Neural crest cell (in vitro differentiated cells): ENCODE results near the gene CCNA2. TPM values are rescaled to one million over a fixed set of nuclear protein-coding genes. Genes with fewer than 3 reads are reported as not detected.

ENCODE experiments used
- DNase-seq: peaks from one replicate; pipeline ENCODE4 v3.0.0; 2021; ENCODE audit warnings: low read depth, mixed read lengths, low spot score
- H3K27ac Mint-ChIP-seq: one replicate; pipeline ENCODE4 v1.8.0; 2021; ENCODE audit warnings: mild to moderate bottlenecking, mixed read lengths; ENCODE audit not compliant: unreplicated experiment
- H3K27me3 Mint-ChIP-seq: 2 replicates; pipeline ENCODE4 v1.8.0; 2021; ENCODE audit warnings: low read depth, mild to moderate bottlenecking, mixed read lengths
- H3K36me3 Mint-ChIP-seq: 2 replicates; pipeline ENCODE4 v1.8.0; 2021; ENCODE audit warnings: low read depth, mild to moderate bottlenecking, mixed read lengths
- H3K4me1 Mint-ChIP-seq: 2 replicates; pipeline ENCODE4 v1.8.0; 2021; ENCODE audit warnings: mixed read lengths
- H3K4me3 Mint-ChIP-seq: one replicate; pipeline ENCODE4 v1.8.0; 2021; ENCODE audit warnings: mild to moderate bottlenecking, mixed read lengths
- H3K9me3 Mint-ChIP-seq: 2 replicates; pipeline ENCODE4 v1.8.0; 2021; ENCODE audit warnings: mixed read lengths
- total RNA-seq: library from RNA; stranded (reverse); gene quantifications from 2 replicates; pipeline ENCODE4 v1.2.1, GENCODE V29; 2021
- TF ChIP-seq, protein P1 (sequence below): fragments of 200-600 bp; sonication (generic); conservative IDR thresholded peaks from 2 replicates; pipeline ENCODE4 v1.5.0; 2021; ENCODE audit warnings: antibody characterized with exemption, mild to moderate bottlenecking

CCNA2 gene
- total RNA-seq, 1 donor from 2014 or later: 85.2 TPM

- Mint-ChIP-seq H3K27me3 (no peaks in the 10 kb centered on the region), H3K4me1 (peaks cover 25% of the 10 kb centered on the region), H3K4me3 (peak overlapping the region; percentile 21), H3K9me3 (no peaks in the 10 kb centered on the region), H3K27ac (no peak overlapping the region), H3K36me3 (peaks cover 16% of the 10 kb centered on the region)
- TF ChIP-seq, protein P1, sequence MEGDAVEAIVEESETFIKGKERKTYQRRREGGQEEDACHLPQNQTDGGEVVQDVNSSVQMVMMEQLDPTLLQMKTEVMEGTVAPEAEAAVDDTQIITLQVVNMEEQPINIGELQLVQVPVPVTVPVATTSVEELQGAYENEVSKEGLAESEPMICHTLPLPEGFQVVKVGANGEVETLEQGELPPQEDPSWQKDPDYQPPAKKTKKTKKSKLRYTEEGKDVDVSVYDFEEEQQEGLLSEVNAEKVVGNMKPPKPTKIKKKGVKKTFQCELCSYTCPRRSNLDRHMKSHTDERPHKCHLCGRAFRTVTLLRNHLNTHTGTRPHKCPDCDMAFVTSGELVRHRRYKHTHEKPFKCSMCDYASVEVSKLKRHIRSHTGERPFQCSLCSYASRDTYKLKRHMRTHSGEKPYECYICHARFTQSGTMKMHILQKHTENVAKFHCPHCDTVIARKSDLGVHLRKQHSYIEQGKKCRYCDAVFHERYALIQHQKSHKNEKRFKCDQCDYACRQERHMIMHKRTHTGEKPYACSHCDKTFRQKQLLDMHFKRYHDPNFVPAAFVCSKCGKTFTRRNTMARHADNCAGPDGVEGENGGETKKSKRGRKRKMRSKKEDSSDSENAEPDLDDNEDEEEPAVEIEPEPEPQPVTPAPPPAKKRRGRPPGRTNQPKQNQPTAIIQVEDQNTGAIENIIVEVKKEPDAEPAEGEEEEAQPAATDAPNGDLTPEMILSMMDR: no peak
- no peak for DNase-seq
These were observed 5.5 kb downstream of the CCNA2 start for GRCh38 chr4:121818215-121818614.

- DNase-seq: no peak
- Mint-ChIP-seq H3K36me3 (peaks cover 16% of the 10 kb centered on the region), H3K4me3 (no peak overlapping the region), H3K4me1 (peaks cover 25% of the 10 kb centered on the region), H3K27me3 (no peaks in the 10 kb centered on the region), H3K9me3 (no peaks in the 10 kb centered on the region), H3K27ac (no peak overlapping the region)
- TF ChIP-seq, protein P1: no peak
These were observed 6.0 kb downstream of the CCNA2 start for GRCh38 chr4:121817701-121818100.

DNA sequence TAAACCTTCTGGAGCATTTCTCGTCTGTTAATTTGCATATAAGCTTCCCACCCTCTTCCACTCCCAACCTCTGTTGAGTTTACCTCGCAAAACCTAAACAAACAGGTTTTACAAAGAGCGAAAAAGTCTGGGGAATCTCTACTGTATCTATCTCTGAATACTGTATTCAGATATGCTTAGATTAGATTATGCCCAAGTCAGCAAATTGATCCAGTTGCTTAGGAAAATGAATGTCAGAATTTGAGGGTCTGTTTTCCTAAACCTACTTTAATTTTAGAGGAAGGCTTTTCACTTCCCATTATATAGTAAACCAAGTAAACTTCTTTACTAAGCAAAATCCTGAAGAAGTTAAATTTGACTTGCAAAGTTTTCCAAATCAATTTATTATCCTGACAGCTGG lies 6.7 kb downstream of the CCNA2 start:
- no peak for DNase-seq
- Mint-ChIP-seq H3K9me3 (no peaks in the 10 kb centered on the region), H3K4me3 (no peak overlapping the region), H3K27me3 (no peaks in the 10 kb centered on the region), H3K4me1 (peaks cover 18% of the 10 kb centered on the region), H3K27ac (no peak overlapping the region), H3K36me3 (peaks cover 16% of the 10 kb centered on the region)
- TF ChIP-seq, protein P1: no peak

- no peaks in the 10 kb centered on the region for H3K9me3 Mint-ChIP-seq
- TF ChIP-seq, protein P1: no peak
- peaks cover 3% of the 10 kb centered on the region for H3K4me1 Mint-ChIP-seq
- H3K36me3 Mint-ChIP-seq: peaks cover 15% of the 10 kb centered on the region
- H3K4me3 Mint-ChIP-seq: no peak overlapping the region
- H3K27ac Mint-ChIP-seq: no peak overlapping the region
- no peaks in the 10 kb centered on the region for H3K27me3 Mint-ChIP-seq
- DNase-seq: no peak
These were observed 8.9 kb downstream of the CCNA2 start for GRCh38 chr4:121814756-121815155.

- TF ChIP-seq, protein P1: no peak
- no peak overlapping the region for H3K4me3 Mint-ChIP-seq
- peaks cover 13% of the 10 kb centered on the region for H3K36me3 Mint-ChIP-seq
- H3K27ac Mint-ChIP-seq: no peak overlapping the region
- H3K27me3 Mint-ChIP-seq: no peaks in the 10 kb centered on the region
- H3K4me1 Mint-ChIP-seq: no peaks in the 10 kb centered on the region
- no peak for DNase-seq
- no peaks in the 10 kb centered on the region for H3K9me3 Mint-ChIP-seq
These were observed 12.6 kb downstream of the CCNA2 start for GRCh38 chr4:121811122-121811521.

GRCh38 chr4:121806411-121806810 lies 17.3 kb downstream of the CCNA2 start:
- TF ChIP-seq, protein P1: no peak
- Mint-ChIP-seq H3K36me3 (peaks cover 16% of the 10 kb centered on the region), H3K9me3 (no peaks in the 10 kb centered on the region), H3K4me1 (peaks cover 16% of the 10 kb centered on the region), H3K27me3 (no peaks in the 10 kb centered on the region), H3K4me3 (no peak overlapping the region), H3K27ac (no peak overlapping the region)
- no peak for DNase-seq
